C4-2B (cell line): ENCODE data around the gene LIFR.

Experiments
- CTCF ChIP-seq: fragments of 450-650 bp; conservative IDR thresholded peaks from 2 replicates; pipeline ENCODE4 v1.5.1; 2017; ENCODE audit warnings: mild to moderate bottlenecking
- ZFX ChIP-seq: fragments of 450-650 bp; IDR thresholded peaks from 2 replicates; pipeline ENCODE4 v1.6.1; 2017

- TF ChIP-seq CTCF (no peak), ZFX (no peak)
Measured at GRCh38 chr5:38583500-38583899, 27.1 kb upstream of the LIFR start.
